ENCODE data around the gene ZNF605. TPM values are rescaled to one million over a fixed set of nuclear protein-coding genes. Genes with fewer than 3 reads are reported as not detected.

The ZNF605 gene
- total RNA-seq, 2 donors from 2014 or later: 8.3 to 8.5 TPM

Other genes with a start within 250 kb of the ZNF605 start
- 10 to 100 TPM; 38.4 to 94.7 TPM for gene PGAM5, start 245.5 kb downstream of the ZNF605 start, total RNA-seq
- 100 to 1,000 TPM; 118 to 160 TPM for gene ANKLE2, start 194.5 kb downstream of the ZNF605 start, total RNA-seq
- 10 to 100 TPM; 51.8 to 56.8 TPM for gene GOLGA3, start 127.4 kb downstream of the ZNF605 start, total RNA-seq
- gene CHFR, start 68.7 kb downstream of the ZNF605 start, total RNA-seq: 10 to 100 TPM; 41.5 to 59.9 TPM
- gene ZNF26, start 30.1 kb upstream of the ZNF605 start, total RNA-seq: 10 to 100 TPM; 15.6 to 17.7 TPM
- gene ZNF84, start 81.2 kb upstream of the ZNF605 start, total RNA-seq: 10 to 100 TPM; 13.7 to 30.0 TPM
- gene ZNF140, start 124.6 kb upstream of the ZNF605 start, total RNA-seq: 10 to 100 TPM in 1 of 2 donors, 1 to 10 TPM in 1; 8.9 to 14.5 TPM
- gene ZNF891, start 174.0 kb upstream of the ZNF605 start, total RNA-seq: 1 to 10 TPM; 1.4 to 2.4 TPM
- gene ZNF10, start 174.3 kb upstream of the ZNF605 start, total RNA-seq: 1 to 10 TPM; 1.7 to 6.2 TPM
- 10 to 100 TPM; 11.1 to 15.7 TPM for gene ZNF268, start 225.2 kb upstream of the ZNF605 start, total RNA-seq

Measured in activated T-helper 17 cell treated with anti-CD3 and anti-CD28 coated beads, Interleukin-2, amount 50 U/mL, for 72 hours (primary cell).